GM18508 (cell line): Measurements from ENCODE around the gene PPIP5K2.
"Not testable (repeated sequence)": the region's sequence is repeated elsewhere in the genome, so short reads cannot be mapped to it uniquely, and the experiment has no call there.

Experiments used
- ATAC-seq: cut with Tn5 transposase; IDR thresholded peaks from one replicate; pipeline ENCODE4 v1.9.1; 2021; ENCODE audit warnings: moderate number of reproducible peaks; ENCODE audit not compliant: insufficient read depth, unreplicated experiment

The PPIP5K2 gene

GRCh38 chr5:103119765-103120606, at the start of gene PPIP5K2, which contains the start of gene GIN1:
TSS of gene PPIP5K2 (plus strand) at chr5:103120301. CDS start at chr5:103129590, 9,289 bp downstream.
TSS of gene GIN1 (minus strand) at chr5:103120138. CDS start at chr5:103108707, 11,431 bp downstream.
- peak; percentile 93 for ATAC-seq

- ATAC-seq = not testable (repeated sequence)
Observed at GRCh38 chr5:103073500-103073899, 46.6 kb upstream of the PPIP5K2 start.

GRCh38 chr5:103075442-103075841, 44.7 kb upstream of the PPIP5K2 start:
- no peak for ATAC-seq

- ATAC-seq = no peak
Observed at GRCh38 chr5:103079796-103080195, 40.3 kb upstream of the PPIP5K2 start.

- ATAC-seq = no peak
Observed at GRCh38 chr5:103086547-103086946, 33.6 kb upstream of the PPIP5K2 start.

- ATAC-seq = no peak
Observed at GRCh38 chr5:103089272-103089671, 30.8 kb upstream of the PPIP5K2 start.

- no peak for ATAC-seq
Observed at GRCh38 chr5:103090791-103091190, 29.3 kb upstream of the PPIP5K2 start.

GRCh38 chr5:103092676-103093075, 27.4 kb upstream of the PPIP5K2 start:
- ATAC-seq = no peak

- ATAC-seq = no peak
Observed at GRCh38 chr5:103093727-103094126, 26.4 kb upstream of the PPIP5K2 start.

GRCh38 chr5:103094737-103095136, 25.4 kb upstream of the PPIP5K2 start:
- no peak for ATAC-seq

- no peak for ATAC-seq
Observed at GRCh38 chr5:103098993-103099392, 21.1 kb upstream of the PPIP5K2 start.

GRCh38 chr5:103101079-103101750, 18.9 kb upstream of the PPIP5K2 start:
- no peak for ATAC-seq

GRCh38 chr5:103102234-103102633, 17.9 kb upstream of the PPIP5K2 start:
- ATAC-seq = no peak

- no peak for ATAC-seq
Observed at GRCh38 chr5:103108086-103108485, 12.0 kb upstream of the PPIP5K2 start.

- ATAC-seq = no peak
Observed at GRCh38 chr5:103109277-103109676, 10.8 kb upstream of the PPIP5K2 start.

GRCh38 chr5:103110403-103110802, 9.7 kb upstream of the PPIP5K2 start:
- no peak for ATAC-seq

- no peak for ATAC-seq
Observed at GRCh38 chr5:103111468-103111867, 8.6 kb upstream of the PPIP5K2 start.

GRCh38 chr5:103112910-103113309, 7.2 kb upstream of the PPIP5K2 start:
- no peak for ATAC-seq

GRCh38 chr5:103114440-103114839, 5.7 kb upstream of the PPIP5K2 start:
- no peak for ATAC-seq

GRCh38 chr5:103117471-103117991, 2.6 kb upstream of the PPIP5K2 start:
- ATAC-seq = no peak

GRCh38 chr5:103119070-103119764, 884 bp upstream of the PPIP5K2 start:
- ATAC-seq = no peak
